Right atrium auricular region (tissue), 2 donors: ENCODE data around the gene NPIPB8. TPM values are rescaled to one million over a fixed set of nuclear protein-coding genes. Genes with fewer than 3 reads are reported as not detected.
"Not testable (repeated sequence)": the region's sequence is repeated elsewhere in the genome, so short reads cannot be mapped to it uniquely, and the experiment has no call there.

Experiments used
- DNase-seq: peaks from one replicate; pipeline ENCODE4 v3.0.0-alpha.2; 2019; ENCODE audit warnings: low spot score
- H3K27ac ChIP-seq, 2 donors: fragments of 200-600 bp; sonication (generic); 1 replicate in 1 of 2; 2 replicates in 1 of 2; pipeline ENCODE4 v1.5.1; 2016 to 2019
- H3K27me3 ChIP-seq, 2 donors: fragments of 200-600 bp; sonication (generic); one replicate each; pipeline versions ENCODE4 v1.5.1 to v1.6.0; 2017 to 2019
- H3K36me3 ChIP-seq: fragments of 200-600 bp; sonication (generic); one replicate; pipeline ENCODE4 v1.5.1; 2016
- H3K4me1 ChIP-seq, 2 donors: fragments of 200-600 bp; sonication (generic); one replicate each; pipeline versions ENCODE4 v1.5.1 to v1.6.0; 2017 to 2019
- H3K4me3 ChIP-seq, 2 donors: fragments of 200-600 bp; sonication (generic); 1 replicate in 1 of 2; 2 replicates in 1 of 2; pipeline ENCODE4 v1.5.1; 2017 to 2019; ENCODE audit warnings: mild to moderate bottlenecking in 1 of 2, moderate library complexity in 1 of 2
- H3K9me3 ChIP-seq, 2 donors: fragments of 200-600 bp; sonication (generic); one replicate each; pipeline ENCODE4 v1.5.1; 2019
- total RNA-seq, 2 donors: library from RNA; depleted of rRNA; stranded (reverse); fragments of >200 nt; gene quantifications; one replicate each; pipeline ENCODE4 v1.1.0, GENCODE V29; 2016

NPIPB8 gene
- total RNA-seq, 2 donors from 2014 or later = not detected

DNA sequence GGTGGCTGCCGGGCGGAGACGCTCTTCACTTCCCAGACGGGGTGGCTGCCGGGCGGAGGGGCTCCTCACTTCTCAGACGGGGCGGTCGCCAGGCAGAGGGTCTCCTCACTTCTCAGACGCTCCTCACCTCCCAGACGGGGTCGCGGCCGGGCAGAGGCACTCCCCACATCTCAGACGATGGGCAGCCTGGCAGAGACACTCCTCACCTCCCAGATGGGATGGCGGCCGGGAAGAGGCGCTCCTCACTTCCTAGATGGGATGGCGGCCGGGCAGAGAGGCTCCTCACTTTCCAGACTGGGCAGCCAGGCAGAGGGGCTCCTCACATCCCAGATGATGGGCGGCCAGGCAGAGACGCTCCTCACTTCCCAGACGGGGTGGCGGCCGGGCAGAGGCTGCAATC is 28.4 kb downstream of the NPIPB8 start:
- not testable (repeated sequence) for DNase-seq, H3K27me3 ChIP-seq

GRCh38 chr16:28667480-28667879 is 29.6 kb downstream of the NPIPB8 start:
- not testable (repeated sequence) for H3K4me1 ChIP-seq, H3K9me3 ChIP-seq, DNase-seq, H3K27ac ChIP-seq, H3K27me3 ChIP-seq, H3K4me3 ChIP-seq, H3K36me3 ChIP-seq

More for the DNA sequence above, 28.4 kb downstream of the NPIPB8 start:
- not testable (repeated sequence) for H3K36me3 ChIP-seq, H3K9me3 ChIP-seq, H3K4me3 ChIP-seq, H3K27ac ChIP-seq, H3K4me1 ChIP-seq

DNA sequence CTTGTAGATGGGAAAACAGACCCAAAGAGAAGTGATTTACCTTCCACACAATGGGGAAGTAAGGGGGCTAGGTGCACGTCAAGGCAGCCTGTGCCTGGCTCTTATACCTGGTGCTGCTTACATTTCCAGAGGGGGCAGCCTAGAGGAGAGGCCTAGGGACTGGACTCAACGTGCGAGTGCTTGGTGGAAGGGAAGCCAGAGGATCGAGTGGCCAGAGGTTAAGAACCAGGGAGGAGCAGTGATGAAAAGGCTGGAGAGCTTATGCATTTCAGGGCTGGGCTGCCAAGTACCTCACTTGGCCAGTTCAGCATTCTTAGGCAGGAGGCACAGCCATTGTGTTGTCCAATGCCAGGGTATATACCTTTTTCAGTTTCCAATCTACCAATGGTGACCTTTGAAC is 30.3 kb downstream of the NPIPB8 start:
- H3K27ac ChIP-seq, H3K27me3 ChIP-seq, DNase-seq, H3K9me3 ChIP-seq, H3K36me3 ChIP-seq, H3K4me3 ChIP-seq, H3K4me1 ChIP-seq: not testable (repeated sequence)

- not testable (repeated sequence) for H3K4me1 ChIP-seq, H3K27ac ChIP-seq, H3K27me3 ChIP-seq, H3K9me3 ChIP-seq, DNase-seq, H3K4me3 ChIP-seq, H3K36me3 ChIP-seq
Observed at GRCh38 chr16:28688327-28688952, 50.6 kb downstream of the NPIPB8 start.

GRCh38 chr16:28689425-28689824 is 51.6 kb downstream of the NPIPB8 start:
- H3K27ac ChIP-seq, H3K27me3 ChIP-seq, DNase-seq, H3K4me1 ChIP-seq, H3K4me3 ChIP-seq, H3K36me3 ChIP-seq, H3K9me3 ChIP-seq: not testable (repeated sequence)

- not testable (repeated sequence) for H3K27me3 ChIP-seq
Observed at GRCh38 chr16:28691722-28692121, 53.9 kb downstream of the NPIPB8 start.

DNA sequence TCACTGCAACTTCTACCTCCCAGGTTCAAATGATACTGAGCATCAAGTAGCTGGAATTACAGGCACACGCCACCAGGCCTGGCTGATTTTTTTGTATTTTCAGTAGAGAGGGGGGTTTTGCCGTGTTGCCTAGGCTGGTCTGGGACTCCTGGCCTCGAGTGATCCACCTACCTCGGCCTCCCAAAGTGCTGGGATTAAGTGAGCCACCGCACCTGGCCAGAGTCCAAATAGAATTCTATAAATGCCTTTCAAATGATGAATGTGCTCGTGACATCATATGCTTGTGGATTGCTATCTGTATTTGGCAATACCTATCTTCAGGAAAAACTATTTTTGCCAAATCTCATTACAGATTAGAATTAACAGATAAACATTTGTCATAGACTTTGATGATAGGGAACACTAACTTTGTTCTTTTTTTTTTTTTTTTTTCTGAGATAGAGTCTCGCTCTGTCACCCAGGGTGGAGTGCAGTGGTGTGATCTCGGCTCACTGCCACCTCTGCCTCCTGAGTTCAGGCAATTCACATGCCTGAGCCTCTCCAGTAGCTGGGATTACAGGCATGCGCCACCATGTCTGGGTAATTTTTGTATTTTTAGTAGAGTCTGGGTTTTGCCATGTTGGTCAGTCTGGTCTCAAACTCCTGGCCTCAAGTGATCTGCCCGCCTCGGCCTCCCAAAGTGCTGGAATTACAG is 55.5 kb downstream of the NPIPB8 start:
- not testable (repeated sequence) for H3K9me3 ChIP-seq, DNase-seq, H3K4me3 ChIP-seq, H3K36me3 ChIP-seq, H3K4me1 ChIP-seq, H3K27me3 ChIP-seq, H3K27ac ChIP-seq

More at GRCh38 chr16:28691722-28692121, 53.9 kb downstream of the NPIPB8 start:
- not testable (repeated sequence) for H3K4me1 ChIP-seq, H3K9me3 ChIP-seq, H3K4me3 ChIP-seq, H3K27ac ChIP-seq, DNase-seq, H3K36me3 ChIP-seq

- not testable (repeated sequence) for H3K36me3 ChIP-seq, H3K4me1 ChIP-seq, H3K9me3 ChIP-seq, H3K4me3 ChIP-seq, H3K27ac ChIP-seq, H3K27me3 ChIP-seq, DNase-seq
Observed at GRCh38 chr16:28699792-28700191, 61.9 kb downstream of the NPIPB8 start.

GRCh38 chr16:28700349-28700748 is 62.5 kb downstream of the NPIPB8 start:
- H3K27ac ChIP-seq, H3K4me3 ChIP-seq, DNase-seq, H3K4me1 ChIP-seq, H3K27me3 ChIP-seq, H3K9me3 ChIP-seq, H3K36me3 ChIP-seq: not testable (repeated sequence)

DNA sequence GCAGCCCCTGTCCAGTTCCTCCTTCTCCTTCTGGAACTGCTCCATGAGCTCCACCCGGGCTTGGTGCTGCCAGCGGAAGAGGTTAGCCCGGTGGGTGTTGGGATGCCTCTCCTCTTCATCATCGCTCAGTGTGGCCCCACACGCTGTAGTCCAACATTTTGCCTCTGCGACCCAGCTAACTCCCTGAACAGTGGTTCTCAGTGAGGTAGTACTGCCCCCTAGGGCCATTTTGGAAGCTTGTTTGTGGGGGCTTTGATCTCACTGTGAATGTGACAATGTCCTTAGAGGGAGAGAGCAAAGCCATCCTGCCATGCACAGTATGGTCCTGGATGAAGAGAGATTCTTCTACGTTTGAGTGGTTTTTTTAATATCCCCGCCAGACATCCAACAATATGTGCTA is 63.5 kb downstream of the NPIPB8 start:
- H3K36me3 ChIP-seq, H3K4me1 ChIP-seq, H3K4me3 ChIP-seq, H3K27me3 ChIP-seq, DNase-seq, H3K27ac ChIP-seq, H3K9me3 ChIP-seq: not testable (repeated sequence)

DNA sequence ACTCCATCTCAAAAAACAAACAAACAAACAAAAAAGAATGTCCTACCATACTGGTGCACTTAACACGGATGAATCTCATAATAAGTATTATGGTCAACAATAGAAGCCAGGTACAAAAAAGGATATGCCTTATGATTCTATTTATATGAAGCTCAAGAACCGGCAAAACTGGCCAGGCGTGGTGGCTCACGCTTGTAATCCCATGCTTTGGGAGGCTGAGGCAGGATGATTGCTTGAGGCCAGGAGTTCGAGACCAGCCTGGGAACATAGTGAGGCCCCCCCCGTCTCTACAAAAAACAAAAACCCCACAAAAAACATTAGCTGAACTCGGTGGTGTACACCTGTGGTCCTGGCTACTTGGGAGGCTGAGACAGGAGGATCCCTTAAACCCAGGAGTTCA is 66.4 kb downstream of the NPIPB8 start:
- H3K27ac ChIP-seq, H3K27me3 ChIP-seq, H3K36me3 ChIP-seq, H3K9me3 ChIP-seq, H3K4me1 ChIP-seq, H3K4me3 ChIP-seq, DNase-seq: not testable (repeated sequence)

Other genes with a start within 250 kb of the NPIPB8 start
- 100 to 1,000 TPM in 1 of 2 donors, 10 to 100 TPM in 1; 89.0 to 124 TPM for gene EIF3CL, start 234.2 kb upstream of the NPIPB8 start, total RNA-seq
- gene NPIPB7, start 165.7 kb upstream of the NPIPB8 start, total RNA-seq = not detected
- gene CLN3, start 146.0 kb upstream of the NPIPB8 start, total RNA-seq = 10 to 100 TPM; 16.5 to 16.9 TPM
- gene APOBR, start 143.4 kb upstream of the NPIPB8 start, total RNA-seq = 1 to 10 TPM in 1 of 2 donors, under 1 TPM in 1; 0.78 to 2.0 TPM
- not detected for gene IL27, start 131.2 kb upstream of the NPIPB8 start, total RNA-seq
- gene NUPR1, start 99.1 kb upstream of the NPIPB8 start, total RNA-seq = 10 to 100 TPM; 12.4 to 26.9 TPM
- gene SGF29, start 84.1 kb upstream of the NPIPB8 start, total RNA-seq = 10 to 100 TPM; 14.2 to 21.8 TPM
- 1 to 10 TPM; 1.9 to 2.7 TPM for gene SULT1A2, start 41.0 kb upstream of the NPIPB8 start, total RNA-seq
- gene SULT1A1, start 28.0 kb upstream of the NPIPB8 start, total RNA-seq = 10 to 100 TPM; 37.9 to 38.1 TPM
- 100 to 1,000 TPM; 161 to 202 TPM for gene EIF3C, start 73.4 kb downstream of the NPIPB8 start, total RNA-seq
- under 1 TPM in 1 of 2 donors, not detected in 1; 0.70 TPM for gene NPIPB9, start 113.7 kb downstream of the NPIPB8 start, total RNA-seq
- 10 to 100 TPM; 26.0 to 55.1 TPM for gene ATXN2L, start 184.9 kb downstream of the NPIPB8 start, total RNA-seq
- 100 to 1,000 TPM; 122 to 165 TPM for gene TUFM, start 208.3 kb downstream of the NPIPB8 start, total RNA-seq
- 10 to 100 TPM; 31.9 to 36.7 TPM for gene SH2B1, start 225.8 kb downstream of the NPIPB8 start, total RNA-seq
- gene ATP2A1, start 240.4 kb downstream of the NPIPB8 start, total RNA-seq = under 1 TPM in 1 of 2 donors, not detected in 1; 0.26 TPM